HG03439 (cell line): ENCODE results near the gene WRAP53.

ENCODE experiments used
- ATAC-seq: cut with Tn5 transposase; IDR thresholded peaks from one replicate; pipeline ENCODE4 v1.9.1; 2021; ENCODE audit warnings: mild to moderate bottlenecking, moderate library complexity; ENCODE audit not compliant: unreplicated experiment

The WRAP53 gene

DNA sequence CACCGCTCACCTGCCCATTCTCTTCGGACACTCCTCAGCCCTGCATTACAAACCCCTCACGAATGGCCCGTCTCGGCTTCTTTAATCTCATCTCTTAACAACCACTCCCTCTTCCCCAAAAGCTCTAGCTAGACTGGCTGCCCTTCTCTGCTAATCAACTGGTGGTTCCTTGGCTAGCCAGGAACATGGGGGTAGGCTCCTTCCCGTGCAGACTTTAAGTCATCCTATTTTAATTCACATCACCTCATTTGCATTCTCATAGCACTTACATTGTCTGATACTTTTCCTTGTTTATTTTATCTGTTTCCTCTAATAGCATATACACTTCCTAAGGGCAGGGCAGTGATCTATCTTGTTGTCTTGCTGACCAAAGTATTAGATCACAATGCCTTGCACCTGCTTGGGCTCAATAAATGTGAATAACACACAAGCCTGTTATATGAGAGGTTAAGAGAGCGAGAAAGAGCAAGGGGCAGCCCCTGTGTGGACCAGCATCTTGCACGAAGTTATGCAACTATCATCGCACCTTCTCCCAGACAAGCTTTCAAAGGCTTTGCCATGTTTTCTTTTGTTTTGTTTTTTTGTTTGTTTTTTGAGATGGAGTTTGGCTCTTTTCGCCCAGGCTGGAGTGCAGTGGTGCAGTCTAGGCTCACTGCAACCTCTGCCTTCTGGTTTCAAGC lies 10.7 kb upstream of the WRAP53 start:
- no peak for ATAC-seq

DNA sequence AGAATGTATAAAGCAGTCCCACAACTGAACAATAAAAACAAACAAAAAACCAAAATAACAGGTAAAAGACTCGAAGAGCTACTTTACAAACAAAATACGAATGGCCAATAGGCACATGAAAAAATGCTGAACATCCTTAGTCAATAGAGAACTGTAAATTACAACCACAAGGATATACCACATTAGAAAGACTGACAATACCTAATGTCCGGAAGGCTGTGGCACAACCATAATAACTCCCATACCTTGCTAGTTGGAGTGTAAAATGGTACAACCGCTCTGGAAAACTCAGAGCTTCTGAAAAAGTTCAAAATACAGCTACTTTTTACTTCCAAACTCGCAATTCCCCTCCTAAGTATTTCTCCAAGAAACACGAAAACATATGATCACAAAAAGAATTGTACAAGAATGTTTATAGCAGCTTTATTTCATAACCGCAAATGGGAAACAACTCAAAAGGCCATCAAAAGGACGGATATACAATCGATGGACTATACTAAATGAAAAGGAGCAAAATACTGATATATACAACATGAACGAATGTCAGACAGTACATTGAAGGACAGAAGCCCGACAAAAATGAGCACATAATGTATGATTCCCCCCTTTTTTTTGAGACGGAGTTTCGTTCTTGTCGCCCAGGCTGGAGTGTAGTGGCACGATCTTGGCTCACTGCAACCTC lies 3.3 kb upstream of the WRAP53 start:
- ATAC-seq = no peak

DNA sequence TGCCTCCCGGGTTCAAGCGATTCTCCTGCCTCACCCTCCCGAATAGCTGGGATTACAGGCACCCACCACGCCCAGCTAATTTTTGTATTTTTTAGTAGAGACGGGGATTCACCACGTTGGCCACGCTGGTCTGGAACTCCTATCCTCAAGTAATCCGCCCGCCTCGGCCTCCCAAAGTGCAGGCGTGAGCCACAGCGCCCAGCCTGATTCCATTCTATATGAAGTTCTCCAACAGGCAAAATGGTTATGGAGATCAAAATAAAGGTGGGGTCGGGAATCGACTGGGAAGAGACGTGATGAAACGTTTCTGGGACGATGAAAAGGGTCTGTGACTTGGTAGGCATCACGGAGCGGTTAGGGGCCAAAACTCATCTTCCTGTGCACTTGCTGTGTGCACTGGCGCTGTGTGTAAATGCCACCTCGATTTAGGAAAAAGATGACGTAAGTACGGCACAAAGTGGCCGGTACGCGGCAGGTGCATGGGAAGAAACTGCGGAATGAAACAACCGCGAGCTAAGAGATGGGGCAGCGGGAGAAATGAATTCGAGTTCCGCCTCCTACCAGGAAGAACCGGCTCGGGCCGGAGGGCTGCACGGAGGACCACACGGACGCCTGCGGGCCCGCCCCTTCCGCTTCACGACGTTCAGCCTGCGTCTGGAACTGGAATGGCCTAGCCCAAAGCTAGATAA lies 2.6 kb upstream of the WRAP53 start:
- ATAC-seq = peak; percentile 62

DNA sequence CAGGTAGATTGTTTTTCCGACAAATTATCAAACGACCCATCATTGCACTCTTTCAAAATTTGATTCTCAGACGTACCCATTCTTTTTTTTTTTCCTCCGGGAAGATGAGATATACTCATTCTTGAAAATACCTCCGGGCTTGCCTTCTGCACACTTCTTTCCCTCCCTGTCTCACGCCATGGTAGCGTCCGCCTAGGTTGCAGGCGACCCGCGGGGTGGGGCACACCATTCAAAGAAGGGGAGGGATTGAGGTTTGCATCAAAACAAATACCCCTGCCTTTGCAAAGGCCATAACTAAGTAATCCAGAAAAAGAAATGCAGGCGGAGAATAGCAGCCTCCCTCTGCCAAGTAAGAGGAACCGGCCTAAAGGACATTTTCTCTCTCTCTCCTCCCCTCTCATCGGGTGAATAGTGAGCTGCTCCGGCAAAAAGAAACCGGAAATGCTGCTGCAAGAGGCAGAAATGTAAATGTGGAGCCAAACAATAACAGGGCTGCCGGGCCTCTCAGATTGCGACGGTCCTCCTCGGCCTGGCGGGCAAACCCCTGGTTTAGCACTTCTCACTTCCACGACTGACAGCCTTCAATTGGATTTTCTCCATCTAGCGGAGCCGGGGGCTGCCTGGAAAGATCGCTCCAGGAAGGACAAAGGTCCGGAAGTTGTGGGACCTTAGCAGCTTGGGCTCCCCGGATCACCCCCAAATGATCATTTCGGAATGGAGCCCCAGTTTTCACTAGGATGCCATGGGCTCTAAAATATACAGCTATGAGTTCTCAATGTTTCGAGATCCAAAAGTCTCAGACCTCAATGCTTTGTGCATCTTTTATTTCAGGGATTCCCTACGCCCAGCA lies 1.8 kb upstream of the WRAP53 start:
- ATAC-seq = peak; percentile 53

DNA sequence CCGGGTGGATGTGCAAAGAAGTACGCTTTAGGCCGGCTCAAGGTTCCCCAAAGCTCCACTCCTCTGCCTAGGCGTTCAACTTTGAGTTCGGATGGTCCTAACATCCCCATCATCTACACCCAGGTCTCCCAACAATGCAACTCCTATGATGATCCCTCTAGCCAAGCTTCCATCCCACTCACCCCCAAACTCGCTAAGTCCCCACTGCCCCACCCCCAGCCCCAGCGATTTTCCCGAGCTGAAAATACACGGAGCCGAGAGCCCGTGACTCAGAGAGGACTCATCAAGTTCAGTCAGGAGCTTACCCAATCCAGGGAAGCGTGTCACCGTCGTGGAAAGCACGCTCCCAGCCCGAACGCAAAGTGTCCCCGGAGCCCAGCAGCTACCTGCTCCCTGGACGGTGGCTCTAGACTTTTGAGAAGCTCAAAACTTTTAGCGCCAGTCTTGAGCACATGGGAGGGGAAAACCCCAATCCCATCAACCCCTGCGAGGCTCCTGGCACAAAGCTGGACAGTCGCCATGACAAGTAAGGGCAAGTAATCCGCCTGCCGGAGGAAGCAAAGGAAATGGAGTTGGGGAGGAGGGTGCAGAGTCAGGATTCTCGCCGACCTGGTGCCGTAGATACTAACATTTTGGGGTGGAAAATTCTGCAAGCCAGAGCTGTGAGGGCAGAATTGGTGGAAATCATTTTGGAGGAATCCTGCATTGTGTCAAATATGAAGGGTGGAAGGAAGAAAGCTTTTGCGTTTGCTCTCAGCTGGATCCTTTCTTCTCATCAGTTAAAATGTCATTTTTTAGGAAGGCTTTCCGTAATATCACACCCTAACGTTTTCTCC lies 987 bp upstream of the WRAP53 start, which contains the start of gene TP53:
Gene TP53, minus strand, starts transcription at position 419 of the 836 bp plus-strand sequence. CDS start 10,896 bp downstream, outside the sequence.
- ATAC-seq = peak; percentile 45

DNA sequence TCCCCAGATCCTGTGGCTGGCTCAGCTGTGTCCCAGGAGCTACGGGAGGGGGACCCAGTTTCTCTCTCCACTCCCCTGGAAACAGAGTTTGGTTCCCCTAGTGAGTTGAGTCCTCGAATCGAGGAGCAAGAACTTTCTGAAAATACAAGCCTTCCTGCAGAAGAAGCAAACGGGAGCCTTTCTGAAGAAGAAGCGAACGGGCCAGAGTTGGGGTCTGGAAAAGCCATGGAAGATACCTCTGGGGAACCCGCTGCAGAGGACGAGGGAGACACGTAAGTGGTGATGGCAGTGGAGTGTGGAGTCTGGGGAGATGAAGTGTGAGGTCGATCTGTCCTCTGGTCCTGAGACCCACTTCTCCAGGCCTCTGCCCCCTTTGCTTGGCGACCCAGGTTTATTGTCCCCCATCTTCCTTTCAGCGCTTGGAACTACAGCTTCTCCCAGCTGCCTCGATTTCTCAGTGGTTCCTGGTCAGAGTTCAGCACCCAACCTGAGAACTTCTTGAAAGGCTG lies 585 bp downstream of the WRAP53 start:
- no peak for ATAC-seq

DNA sequence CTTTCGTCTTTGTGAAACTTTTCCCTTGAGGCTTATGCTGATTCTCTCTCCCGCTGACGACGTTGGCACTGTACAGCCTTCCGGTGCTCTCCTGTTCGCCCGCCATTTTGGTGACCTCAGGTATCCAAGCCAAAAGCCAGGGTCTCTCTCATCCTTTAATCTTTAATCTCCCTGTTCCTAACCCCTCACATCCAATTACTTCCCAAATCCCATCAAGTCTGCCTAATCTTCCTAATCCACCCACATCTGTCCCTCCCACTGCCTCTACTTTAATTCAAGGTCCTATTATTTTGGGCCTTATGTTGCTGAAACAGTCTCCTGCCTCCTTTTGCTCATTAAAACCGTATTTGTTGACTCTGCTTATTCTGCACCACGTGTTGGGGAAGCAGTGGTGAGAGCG lies 7.3 kb downstream of the WRAP53 start:
- ATAC-seq = no peak

DNA sequence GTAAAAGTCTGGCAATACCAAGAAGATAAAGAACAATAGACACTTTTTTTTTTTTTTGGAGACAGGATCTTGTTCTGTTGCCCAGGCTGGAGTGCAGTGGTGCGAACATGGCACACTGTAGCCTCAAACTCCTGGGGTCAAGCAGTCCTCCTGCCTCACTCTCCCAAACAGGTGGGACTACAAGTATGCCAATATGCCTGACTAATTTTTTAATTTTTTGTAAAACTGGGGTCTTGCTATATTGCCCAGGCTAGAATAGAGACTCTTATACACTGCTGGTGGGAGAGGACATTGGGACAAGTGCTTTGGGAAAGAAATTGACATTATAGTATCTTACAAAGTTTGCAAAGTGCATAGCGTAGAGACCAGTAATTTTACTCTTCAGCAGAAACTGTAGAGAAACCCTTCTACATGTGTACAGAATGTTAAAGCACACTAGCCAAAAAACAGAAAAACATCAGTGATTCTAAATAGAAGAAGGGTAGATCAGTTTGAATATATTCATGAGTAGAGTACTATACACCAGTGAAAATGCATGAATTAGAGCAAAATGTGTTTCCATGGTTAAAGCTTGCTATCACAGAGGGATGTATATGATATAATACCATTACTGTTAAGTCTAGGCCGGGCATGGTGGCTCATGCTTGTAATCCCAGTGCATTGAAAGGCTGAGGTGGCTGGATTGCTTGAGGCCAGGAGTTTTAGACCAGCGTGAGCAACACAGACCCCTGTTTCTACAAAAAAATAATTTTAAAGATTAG lies 9.7 kb downstream of the WRAP53 start:
- ATAC-seq = no peak

DNA sequence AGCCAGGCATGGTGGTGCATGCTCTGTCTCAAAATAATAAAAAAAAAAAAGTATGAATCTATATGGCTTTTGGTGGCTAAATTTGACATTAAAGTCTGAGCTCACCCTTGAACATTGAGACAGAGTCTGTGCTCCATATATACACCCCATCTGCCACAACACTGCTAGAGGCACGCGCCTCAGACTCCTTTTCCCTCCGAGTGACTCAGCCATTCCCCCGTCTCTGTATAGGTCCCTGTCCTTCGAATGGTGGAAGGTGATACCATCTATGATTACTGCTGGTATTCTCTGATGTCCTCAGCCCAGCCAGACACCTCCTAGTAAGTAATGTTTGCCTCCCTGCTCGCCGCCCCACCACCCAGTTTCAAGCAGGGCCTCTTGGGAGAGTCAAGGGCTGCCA lies 12.2 kb downstream of the WRAP53 start:
- ATAC-seq = no peak

DNA sequence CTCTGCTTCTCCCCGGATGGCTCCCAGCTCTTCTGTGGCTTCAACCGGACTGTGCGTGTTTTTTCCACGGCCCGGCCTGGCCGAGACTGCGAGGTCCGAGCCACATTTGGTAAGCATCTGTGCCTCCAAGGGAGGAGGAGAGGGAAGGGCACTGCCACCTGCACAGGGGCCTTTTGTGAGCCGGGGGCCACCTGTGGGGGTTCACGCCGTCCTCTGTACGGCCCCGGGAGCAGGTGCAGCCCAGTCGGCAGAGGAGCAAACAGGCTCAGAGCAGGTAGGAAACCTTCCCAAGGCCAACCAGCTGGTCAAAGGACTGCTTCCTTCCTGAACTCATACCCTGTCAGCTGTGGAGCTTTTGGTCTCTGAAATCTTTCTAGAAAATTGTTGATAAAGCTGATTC lies 13.4 kb downstream of the WRAP53 start:
- ATAC-seq = no peak

DNA sequence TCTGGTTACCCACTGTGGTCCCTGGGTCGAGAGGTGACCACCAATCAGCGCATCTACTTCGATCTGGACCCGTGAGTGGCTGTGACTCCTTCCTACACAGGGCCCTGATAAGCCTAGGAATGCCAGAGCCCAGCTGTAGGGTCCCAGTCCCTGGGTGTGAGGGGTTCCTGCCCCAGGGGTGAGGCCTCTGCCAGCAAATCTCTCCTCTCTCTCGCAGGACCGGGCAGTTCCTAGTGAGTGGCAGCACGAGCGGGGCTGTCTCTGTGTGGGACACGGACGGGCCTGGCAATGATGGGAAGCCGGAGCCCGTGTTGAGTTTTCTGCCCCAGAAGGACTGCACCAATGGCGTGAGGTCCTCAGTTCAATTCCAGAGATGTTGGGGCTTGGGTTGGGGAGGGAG lies 14.5 kb downstream of the WRAP53 start:
- no peak for ATAC-seq

DNA sequence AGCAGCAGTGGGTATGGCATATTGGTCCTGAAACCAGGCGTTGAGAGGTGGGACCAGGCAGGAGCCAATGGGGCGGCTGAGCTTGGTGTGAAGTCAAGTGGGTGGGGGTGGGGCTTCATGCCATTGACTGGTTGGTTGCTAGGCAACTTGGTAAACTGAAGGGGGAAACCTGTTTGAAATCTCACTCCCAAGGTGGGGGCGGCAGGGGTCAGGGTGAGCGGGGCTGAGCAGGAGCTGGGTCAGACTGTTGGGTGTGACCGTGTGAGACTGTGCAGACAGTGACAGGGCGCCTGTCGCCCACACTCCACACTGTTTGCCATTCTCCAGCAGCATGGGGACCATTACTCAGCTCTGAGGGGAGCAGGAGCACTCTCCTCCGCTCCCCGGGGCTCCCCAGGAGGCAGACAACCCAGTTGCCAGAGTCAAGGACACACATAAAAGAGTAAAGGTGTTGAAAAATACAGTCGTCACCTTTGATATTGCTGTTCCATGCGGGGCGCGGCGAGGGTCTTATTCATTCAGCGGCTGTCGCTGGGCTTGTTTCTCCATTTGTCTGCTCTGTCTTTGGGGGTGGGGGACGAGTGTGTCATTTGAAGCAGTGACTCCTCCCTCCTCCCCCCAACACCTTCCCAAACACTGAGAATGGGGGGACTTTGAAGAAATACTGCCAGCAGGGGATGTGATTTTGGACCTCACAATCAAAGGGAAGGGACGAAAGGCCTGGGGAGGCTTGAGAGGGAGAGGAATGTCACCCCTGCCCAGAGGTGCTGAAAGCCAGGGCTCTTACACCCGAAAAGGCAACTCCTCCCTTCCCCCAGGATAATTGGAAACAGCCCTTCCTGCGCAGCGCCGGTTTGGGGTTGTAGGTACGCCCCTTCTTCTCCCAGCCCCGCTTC lies 15.6 kb downstream of the WRAP53 start:
- ATAC-seq = no peak

DNA sequence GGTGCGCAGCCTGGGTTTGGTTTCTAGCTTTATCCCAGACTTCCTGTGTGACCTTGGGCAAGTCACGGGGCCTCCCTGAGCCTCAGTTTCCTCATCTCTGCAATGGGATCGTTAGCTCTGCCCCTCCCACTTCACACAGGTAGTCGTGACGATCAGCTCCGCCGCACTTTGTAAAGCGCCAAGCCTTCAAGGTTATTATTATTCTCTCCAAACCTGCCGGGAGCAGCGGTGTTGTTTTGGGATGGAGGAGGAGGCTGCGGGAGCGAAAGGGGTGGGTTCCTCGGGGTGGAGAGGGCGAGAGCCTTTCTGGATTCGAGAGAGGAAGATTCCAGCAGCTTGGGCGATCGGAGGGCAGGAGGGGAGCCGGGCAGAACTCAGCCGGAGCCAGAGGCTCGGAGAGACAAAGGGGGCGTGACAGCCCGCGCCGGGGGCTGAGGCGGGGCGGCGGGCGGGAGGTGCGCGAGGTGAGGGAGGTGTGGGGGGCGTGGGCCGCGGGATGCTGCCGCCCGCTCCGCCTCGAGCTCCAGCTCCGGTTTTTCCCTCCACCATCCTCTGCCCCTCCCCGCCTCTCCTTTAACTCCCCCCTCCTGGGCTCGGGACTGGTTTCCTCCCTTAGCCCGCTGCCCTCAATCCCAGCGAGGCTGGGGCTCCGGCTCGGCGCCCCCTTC lies 16.5 kb downstream of the WRAP53 start, which contains the start of gene EFNB3:
Gene EFNB3, plus strand, starts transcription at position 602 of the 668 bp plus-strand sequence. CDS start 397 bp downstream, outside the sequence.
- ATAC-seq = no peak

DNA sequence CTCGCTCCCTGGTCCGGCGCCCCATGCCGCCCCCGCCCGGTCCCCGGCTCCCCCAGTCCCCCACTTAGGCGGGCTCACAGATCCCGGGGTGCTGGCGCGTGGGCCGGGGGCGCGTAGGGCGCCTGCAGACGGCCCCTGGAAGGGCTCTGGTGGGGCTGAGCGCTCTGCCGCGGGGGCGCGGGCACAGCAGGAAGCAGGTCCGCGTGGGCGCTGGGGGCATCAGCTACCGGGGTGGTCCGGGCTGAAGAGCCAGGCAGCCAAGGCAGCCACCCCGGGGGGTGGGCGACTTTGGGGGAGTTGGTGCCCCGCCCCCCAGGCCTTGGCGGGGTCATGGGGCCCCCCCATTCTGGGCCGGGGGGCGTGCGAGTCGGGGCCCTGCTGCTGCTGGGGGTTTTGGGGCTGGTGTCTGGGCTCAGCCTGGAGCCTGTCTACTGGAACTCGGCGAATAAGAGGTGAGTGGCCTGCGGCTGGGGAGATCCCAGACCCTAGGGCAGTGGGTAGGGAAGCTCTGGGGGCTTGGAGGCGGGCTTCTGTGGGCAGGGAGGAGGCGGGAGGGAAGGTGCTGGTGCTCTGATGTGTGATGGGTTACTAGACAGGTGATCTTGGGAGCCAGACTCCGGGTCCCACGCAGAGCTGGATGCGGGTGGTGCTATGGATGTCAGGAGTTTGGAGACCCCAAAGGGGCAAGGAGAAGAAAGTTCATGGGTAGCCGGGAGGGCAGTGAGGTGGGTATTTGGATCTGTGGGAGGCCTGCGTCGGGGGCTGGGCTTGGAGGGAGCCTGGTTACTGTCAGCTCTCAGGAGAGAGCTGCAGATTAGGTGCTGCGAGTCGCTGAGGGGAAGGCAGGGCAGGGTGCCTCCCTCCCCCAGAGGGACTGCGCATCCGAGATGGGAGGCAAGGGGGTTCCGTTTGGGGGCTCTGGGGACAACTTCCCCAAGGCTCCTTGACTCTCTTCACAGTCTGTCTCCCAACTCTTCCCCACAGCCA lies 17.3 kb downstream of the WRAP53 start:
- no peak for ATAC-seq

DNA sequence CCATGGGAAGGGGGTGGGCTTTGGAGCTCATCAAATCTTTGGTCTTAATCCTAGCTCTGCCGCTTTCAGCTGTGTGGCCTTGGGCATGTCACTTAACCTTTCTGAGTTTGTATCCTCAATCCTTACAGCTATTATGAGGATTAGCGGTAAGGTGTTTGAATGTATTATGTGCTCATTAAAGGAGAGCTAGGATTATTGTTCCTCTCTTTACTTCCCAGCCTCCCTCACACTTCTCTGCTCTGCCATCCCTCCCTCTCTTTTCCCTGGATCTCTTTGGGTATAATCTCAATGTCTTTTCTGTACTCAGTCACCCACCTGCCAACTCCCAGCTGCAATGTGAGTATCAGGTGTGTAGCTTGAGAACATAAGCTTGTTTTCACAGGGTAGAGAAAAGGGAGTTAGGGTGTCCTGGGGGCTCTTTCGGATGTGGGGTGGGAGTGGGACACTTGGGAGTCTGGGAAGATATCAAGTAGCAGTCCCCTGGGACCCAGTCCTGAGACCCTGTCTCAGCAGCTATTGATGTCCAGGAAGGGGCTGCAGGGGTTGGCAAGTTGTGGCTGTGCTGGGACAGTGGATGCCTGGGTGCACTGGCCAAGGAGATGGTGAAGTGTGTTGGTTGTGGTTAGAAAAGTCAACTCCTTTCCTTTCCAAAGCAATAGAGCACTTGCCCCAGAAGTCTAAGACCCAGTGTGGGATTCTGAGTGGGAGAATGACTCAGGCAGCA lies 18.5 kb downstream of the WRAP53 start:
- no peak for ATAC-seq

DNA sequence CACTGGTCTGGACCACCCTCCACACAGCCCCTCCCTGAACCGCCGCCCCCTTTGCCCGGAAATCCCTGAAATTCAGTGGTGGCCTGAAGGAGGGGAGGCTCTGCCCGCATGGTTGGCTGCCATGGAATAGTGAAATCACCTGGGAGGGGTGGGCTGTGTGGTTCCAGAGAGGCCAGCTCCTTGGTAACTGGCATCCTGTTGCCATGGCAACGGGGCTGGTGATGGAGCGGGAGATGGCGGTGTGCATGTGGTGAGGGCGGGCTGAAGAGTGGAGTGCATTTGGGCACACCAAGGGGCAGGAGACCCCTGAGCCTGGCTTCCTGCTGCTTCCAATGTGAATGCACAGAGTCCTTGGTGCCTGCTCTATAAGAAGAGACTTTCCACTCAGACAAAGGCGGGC lies 19.2 kb downstream of the WRAP53 start:
- ATAC-seq = no peak
